Stimulated activated CD4-positive, alpha-beta T cell treated with anti-CD3 and anti-CD28 coated beads, Interleukin-2, amount 100 ng/mL, for 48 hours (primary cell): ENCODE measurements around the gene GLRA2.

ENCODE experiments used
- DNase-seq, 2 donors: peaks; one replicate each; pipeline ENCODE4 v3.0.0-alpha.2; 2020

The GLRA2 gene

DNA sequence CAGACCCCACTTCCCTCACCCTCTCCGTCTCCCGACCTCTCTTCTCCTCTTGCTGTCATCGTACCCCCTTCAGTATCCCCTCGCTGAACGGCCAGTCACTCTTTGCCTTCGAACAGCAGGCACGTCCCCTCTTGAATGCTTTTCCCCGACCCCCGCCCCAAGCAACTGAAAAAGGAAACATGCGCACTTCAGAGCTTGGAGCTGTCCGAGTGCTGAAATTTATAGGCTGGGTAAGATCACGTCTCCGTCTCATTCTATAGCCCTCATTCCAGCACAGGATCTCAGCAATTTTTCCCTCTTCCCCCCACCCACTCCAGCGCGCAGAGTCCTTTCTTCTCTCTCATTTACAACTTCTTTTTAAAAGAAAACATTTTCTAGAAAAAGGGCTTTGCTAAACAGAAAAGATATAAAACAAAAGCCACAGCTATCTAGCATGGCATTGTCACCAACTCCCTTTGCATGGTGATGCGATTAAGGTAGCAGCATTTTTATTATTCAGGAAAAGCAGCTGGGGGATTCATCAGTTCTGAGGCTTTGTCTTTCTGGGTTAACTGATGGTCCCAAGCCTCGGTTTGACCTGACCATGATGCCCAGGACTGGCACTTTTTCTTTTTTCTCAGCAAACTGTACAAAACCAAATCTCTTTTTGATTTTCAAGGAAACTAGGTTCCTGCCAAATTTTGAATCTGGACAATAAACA is at the start of gene GLRA2:
Gene GLRA2 (plus strand): TSS at position 247 of the 700 bp plus-strand sequence. CDS start 522 bp downstream, outside the sequence.
- peak in 1 of 2 donors; percentile 2 for DNase-seq

DNA sequence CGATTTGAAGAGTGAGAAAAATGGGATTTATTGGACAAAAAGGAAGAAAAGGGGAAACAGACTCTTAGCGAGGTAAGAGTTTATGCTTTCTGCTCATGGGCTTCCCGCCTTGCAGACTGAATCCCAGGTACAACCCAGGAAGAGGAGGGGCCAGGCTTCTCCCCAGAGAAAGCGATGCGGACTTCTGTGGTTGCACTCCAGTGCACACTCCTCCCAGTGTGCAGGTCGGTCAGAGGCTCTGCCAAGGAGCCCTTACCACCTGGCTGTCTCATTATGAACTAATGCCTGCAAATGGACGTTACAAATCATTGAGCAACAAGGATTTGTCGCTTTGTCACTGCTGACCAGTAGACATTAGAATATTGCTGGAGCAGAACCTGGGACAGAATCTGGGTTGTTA is 39.9 kb upstream of the GLRA2 start:
- no peak for DNase-seq

DNA sequence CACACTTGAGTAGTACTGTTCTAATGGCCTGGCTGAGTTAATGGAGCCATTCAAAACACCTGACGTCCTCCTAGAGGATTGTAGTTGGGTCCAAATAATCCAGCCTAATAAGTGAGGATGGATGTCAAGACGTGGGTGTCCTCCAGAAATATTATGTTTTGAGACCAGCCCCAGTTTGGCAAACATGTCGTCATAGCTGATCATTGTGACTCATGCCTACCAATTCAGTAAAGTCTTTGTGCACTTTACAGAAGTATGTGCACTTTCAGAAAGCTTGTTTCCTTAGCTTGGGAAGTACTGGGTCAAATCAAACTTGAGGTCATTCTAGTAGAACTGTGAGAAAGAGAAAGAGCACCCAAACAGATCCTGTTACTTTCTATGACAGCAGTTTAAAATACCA is 37.6 kb upstream of the GLRA2 start:
- DNase-seq, result no peak

DNA sequence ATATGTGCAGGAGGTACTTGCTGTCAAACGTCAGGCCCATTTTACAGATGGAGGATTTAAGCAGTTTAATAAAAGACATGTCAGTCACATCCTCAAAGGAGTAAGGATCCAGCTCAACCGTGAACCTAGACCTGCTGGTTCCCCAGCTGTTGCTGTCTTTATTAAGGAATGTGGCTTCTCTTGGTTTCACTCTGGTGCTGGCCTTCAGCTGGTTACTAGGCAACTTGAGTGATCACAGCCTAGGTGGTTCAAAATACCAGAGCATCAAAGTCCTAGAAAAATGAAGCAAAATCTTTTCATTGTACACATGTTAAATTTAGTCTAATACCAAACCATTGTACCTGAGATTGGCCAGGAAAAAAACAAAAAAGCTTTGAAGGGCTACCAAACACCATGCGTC is 32.7 kb upstream of the GLRA2 start:
- no peak for DNase-seq

DNA sequence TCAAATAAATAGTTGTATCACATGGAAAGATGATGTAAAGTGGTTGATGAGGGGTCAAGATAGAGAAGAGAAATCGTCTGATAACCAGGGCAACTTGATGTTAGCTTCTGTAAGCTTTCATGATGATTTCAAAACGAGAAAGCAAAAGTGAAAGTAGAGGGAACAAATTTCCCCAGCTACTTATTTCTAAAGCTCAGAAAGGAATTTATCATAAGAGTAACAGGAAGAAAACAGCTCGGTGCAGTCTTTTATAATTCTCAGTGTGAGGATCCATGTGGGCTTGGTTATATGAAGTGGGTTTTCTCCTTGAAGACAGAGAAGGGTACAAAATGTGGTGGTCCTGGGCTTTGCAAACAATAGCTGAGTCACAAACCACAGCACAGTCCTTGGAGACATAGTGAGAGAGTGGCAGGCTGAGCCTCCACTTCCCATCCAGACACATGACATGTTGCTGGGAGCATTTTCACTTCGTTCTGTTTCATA is 32.1 kb upstream of the GLRA2 start:
- no peak for DNase-seq

DNA sequence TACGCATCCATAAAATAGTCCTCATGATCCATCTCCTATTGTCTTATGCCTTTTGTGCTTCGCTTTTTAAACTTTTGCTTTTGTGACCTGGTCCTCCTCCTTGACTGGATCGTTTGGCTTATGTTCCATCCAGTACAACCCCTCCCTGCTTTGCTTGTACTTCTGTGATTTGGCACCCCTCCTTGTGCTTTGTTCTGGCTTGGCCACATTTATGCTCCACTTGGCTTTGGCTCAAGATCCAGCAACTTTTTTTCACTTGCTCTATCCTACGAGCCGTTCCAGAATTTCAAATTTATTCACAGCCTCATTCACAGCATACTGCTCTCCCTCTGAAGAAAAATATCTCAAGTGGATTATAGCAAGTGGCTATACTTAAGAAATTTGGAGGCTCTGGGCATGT is 28.0 kb upstream of the GLRA2 start:
- no peak for DNase-seq

DNA sequence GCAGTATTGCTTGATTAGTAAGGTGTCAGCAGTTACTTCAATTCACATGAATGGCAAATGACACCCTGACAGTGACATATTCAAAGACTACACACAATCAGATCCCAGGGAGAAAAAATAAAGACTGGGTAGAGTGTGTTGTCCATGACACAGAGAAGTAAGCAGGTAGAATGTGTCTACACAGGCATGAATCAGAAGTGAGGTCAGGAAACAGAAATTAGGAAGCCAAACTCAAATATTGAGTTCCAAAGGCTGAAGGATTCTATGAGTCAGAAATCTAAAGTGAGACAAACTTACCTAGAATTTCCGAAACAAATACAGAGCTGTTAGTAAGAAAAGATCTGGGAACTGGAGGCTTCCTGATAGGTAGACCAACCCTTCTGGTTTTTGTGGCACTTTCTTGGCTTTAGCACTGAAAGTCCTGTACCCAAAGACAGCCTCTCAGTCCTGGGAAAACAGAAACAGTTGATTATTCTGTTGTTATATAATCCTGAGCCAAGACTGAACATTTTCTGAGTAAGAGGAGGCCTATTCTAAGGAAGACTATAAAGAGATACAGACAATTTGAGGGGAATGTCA is 24.3 kb upstream of the GLRA2 start:
- DNase-seq, result no peak

DNA sequence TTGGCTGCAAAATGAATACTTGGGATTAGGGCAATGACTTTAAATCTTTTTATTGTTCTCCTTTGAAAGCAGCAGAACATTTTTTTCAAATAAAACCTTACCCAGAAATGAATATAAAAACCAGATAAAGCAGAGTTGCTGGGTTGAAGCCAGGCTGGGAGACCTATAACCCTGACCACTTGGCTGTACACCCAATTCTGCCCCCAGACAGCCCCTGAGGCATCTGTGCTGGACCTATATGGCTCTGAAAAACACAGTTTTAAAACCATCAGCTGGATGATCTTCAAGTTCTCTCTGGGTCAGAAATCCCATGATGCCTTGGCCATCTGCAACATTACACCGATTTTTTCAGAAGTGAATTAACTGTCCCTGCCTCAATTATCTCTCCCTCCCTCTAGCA is 23.7 kb upstream of the GLRA2 start:
- no peak for DNase-seq

DNA sequence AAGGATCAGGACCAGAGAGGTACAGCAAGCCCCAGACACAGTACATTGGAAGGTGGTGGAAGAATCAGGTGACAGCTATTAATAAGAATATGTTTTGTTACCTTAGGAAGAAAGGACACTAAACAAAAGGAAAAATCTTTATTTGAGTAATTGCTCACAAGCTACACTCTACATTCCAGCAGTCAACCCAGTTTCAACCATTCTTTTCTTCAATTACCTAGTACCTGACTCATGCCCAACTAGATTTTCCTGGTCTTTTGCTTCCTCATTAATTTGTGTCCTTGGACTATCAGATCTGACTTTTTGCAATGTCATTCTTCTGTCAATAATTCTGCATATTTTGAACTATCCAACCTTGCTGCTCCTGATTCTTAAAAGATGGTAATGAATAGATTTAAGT is 22.5 kb upstream of the GLRA2 start:
- no peak for DNase-seq

DNA sequence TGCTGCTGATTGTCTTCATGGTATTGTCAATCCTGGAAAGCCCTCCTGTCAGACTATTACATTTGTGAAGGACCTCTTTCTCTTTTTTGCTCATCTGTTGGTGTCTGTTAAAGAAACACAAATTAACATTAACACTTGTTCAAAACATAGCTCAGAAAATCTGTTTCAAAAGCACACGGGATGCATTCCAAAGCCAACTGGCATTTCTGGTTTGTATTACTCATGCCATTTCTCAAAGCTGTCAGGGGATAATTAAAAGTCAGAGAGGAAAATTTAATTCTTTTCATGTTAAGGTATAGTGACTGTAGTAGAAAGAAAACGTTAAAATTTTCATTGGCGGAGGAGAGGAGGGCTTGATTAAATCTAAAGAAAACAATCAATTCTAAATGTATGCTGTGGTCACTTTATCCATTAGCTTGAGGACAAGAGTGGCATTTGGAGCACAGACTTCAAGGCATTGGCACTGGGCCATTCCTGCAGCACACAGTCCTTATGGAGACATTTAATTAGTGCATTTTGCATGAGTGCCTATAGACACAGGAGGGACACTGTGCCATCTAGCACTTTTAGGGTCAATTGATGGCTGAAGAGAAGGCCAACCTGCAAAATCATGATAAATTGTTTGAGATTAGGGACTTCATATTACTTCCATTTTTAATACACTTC is 21.2 kb upstream of the GLRA2 start:
- DNase-seq, result no peak

DNA sequence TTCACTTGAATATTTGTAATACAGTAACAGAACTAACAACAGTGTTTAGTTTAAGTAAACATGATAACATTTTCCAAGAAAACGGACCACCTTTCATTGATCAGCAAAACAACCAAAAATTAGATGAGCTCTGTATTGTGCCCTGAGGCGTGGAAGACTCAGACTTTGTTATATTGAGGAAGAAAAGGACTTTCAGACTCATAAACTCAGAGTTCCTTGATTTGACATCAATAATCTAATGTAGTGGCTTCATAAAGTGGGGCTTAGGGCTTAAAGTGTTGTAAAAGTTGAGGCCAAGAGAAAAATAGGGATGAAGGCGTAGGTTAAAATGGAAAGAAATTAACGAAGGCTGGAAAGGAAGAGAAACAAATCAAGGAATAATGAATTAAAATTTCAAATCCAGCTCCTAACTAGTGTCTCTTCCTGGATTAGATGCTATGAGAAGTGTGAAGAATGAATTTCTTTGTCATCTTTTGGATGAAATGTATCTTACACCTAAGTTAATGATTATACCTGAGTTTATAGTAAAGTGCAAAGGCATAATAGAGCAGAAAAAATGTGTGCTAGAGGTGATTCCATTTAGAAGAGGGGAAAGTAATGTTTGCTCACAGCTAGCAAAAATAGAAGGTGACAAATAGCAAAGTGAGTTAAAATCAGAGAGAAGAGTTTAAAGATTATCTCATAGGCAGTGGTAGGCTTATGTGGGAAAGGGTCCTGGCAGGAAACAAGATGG is 19.8 kb upstream of the GLRA2 start:
- no peak for DNase-seq

DNA sequence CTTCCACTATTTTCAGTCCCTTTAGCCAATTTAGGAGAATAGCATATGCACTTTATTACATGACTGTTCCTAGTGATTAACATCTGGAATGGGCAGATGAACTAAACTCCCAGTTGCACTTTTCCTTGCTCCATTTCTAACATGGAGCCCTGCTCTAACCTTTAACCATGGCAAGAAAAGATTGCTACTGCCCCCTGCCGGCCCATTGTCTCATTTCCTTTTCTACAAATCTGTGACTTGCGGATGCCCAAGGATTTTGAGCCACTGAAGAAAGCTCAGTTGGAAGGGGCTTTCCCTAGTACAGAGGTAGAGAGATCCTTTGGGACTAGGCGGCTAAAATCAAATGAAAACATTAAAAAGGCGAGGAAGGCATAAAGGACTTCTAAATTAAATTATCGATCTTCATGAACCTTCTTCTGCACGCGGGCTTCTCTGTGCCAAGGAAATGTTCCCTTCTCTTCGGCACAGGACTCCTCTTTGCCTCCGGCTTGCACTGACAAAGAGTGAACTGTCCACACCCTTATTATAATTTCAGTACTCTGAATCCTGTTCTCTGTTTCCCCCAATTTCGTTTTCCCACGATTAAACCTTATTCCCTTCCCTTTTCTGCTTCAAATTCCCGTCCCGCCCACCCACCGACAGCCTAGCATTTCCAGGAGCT is 577 bp upstream of the GLRA2 start:
- peak; percentile 52 to 66 for DNase-seq

DNA sequence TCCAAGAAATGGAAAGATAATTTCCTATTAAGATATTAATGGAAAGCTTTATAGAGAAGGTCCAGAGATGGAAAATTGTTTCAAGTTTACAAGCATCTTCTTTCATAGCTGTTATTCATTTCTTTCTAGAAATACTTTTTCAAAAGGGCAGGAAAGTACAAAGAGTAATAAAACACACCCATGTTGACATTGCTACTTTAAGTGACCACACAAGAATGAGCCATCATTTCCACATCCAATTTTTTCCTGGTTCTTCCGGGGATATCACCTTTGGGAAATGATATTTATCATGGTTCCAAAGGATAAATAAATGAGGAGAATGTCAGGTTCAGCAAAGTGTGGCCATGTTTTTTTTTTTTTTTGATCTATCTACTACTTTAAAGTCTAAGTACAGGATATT is 4.5 kb downstream of the GLRA2 start:
- no peak for DNase-seq

DNA sequence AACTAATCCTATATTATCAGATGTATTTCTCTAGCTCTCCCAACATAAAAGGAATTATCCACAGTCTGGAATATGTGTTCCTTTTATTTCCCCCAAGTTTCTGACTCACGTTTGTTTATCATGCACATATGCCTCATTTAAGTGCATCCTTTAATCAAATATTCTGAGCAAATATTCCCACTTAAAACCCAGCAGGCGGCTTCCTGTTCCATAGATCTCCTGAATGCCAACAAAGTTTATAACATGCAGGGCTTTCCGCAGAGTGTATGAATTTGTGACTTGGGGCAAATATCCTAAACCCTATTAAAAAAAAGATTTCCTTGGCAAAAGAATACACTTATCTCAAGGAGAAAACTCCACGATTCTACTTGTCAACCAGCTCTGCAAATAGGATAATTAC is 16.9 kb downstream of the GLRA2 start:
- no peak for DNase-seq

DNA sequence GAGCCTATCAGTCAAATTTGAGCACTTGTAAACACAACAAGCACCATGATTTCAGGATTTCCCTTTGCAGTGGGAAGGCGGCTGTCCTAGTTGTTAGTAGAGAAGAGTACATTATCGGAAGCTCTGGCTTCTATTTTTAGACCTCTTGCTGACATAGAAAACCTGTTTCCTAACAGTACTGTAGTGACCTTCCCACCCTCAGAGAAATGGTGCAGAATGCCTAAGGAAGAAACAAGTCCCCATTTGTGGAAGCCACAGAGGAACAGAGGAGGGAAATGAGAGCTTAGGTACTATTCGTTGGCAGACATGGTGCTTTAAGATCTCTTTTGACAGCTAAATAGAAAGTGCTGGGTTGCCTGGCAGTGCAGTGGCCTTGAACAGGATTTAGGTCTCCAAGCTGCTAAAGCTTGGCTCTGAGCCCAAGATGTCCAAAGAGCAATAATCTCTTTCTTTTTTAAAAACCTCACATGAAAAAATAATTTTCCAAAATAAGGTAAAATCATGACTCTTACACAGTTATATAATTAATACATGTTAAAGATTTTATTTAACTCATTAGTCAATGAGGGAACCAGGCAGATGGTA is 24.9 kb downstream of the GLRA2 start:
- DNase-seq, result no peak

DNA sequence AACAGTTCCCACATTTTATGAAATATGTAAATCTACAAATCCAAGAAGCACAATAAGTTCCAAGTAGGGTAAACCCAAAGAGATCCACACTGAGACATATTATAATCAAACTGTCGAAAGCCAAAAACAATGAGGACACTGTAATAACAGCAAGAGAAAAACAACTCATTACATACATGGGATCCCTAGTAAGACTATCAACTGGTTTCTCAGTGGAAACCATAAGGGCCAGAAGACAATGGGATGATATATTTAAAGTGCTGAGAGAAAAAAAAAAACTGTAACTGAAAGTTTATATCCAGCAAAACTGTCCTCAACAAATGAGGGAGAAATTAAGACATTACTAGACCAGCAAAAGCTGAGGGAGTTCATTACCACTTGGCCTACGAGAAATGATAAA is 34.7 kb downstream of the GLRA2 start:
- no peak for DNase-seq

DNA sequence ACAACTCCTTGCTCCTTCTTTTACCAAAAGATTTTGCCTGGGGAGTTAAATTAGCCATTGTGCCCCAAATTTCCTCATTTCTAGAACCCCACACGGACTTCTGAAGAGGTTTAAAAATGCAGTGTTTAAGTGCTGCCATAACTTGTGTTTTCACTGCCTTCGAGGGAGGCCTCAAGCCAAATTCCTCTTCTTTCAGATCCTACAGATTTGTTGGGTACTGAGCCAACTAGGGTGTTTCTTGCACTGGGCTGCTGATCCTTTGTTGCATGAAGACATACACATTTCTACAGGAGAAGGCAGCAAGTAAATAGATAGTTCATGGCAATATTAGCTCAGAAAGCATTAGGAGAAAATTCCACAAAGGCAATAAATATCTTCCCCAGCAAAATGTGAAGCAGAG is 43.8 kb downstream of the GLRA2 start:
- no peak for DNase-seq

DNA sequence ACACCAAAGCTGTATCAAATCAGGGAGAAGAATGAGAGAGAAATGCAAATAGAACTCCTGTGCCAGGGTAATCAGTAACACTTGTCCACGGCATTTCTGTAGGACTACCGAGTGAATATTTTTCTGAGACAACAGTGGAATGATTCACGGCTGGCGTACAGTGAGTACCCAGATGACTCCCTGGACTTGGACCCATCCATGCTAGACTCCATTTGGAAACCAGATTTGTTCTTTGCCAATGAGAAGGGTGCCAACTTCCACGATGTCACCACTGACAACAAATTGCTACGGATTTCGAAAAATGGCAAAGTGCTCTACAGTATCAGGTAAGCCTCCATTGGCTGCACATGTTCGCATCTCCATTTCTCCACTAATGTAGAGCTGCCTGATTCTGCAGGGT is 51.7 kb downstream of the GLRA2 start:
- no peak for DNase-seq

DNA sequence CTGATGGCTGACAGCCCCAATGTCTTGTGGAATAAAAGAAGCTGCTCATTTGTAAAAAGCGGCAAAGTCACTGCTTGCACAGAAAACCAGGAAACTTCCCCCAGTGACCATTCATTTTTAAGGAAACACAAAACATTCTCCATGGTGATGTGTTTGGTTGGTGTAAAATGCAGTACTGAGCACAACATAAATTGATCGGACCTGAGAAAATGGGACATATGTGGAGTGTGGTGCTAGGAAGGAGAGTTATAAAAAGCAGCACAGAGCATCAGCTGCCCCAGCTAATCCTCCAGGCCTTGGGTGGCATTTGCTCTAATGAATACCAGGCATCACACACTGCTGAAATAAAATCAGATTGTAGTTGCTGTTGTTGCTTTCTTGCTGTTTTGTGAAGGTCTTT is 55.2 kb downstream of the GLRA2 start:
- no peak for DNase-seq

DNA sequence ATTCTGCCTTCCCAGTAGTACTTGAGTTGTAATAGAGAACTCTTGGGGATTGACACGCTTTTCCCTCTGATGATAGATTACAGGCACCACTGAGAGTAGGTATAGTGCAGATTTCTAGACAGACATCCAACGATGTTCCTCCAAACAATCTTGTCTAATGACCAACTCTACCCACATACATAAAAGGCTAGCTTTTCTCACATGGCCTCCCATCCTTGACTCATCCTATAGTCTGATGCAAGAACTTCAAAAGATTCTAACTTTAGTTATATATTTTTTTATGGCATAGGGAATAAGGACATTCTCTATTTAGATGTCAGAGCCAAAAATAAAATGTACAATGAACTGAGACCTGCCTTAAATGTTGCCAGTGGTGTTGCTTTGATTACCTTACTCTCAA is 60.9 kb downstream of the GLRA2 start:
- no peak for DNase-seq

DNA sequence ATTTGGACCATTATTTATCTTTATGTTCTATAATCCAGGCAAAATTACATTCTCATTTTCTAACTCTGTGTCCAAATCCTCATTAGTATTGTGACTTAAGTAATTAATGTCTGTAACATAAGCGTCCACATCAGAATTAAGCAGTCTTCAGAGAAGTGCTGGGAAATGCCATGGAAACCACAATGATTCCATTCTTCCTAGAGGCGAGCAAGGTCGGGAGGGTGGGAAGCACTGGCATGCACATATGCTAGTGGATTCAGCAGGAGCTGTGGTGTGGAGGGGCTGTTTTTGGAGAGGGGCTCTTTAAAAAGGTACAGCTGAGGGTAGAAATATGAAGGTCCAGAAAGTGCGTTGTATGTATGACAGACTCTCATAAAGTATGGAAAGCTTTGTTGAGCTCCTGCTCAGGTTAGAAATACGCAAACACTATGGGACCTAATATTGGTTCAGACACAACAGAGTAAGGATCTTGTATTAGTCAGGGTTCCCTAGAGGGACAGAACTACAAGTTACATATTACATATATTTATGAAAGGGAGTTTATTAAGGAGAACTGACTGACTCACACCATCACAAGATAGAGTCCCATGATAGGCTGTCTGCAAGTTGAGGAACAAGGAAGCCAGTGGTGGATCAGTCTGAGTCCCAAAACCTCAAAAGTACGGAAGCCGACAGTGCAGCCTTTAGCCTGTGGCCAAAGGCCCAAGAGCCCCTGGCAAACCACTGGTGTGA is 61.5 kb downstream of the GLRA2 start:
- no peak for DNase-seq

DNA sequence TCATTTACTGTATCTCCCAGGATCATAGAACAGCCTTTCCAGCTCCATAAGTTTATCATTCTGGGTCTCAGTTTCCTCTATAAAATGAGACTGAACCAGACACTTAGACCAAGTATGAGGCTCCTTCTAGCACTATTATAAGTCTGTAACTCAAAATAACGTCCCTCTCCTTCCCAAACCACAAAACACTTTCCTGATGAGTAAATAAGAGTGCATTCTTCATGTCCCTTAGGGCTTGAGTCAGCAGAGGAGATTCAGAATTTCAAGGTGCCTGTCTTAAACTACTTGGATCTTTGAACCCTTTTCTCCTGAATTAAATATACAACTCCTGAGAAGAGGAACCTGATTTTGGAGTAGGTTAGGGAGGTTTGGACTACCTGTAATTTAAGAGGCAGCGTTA is 62.6 kb downstream of the GLRA2 start:
- DNase-seq, result no peak
